ENCODE data around the gene FAM193B.

Gene FAM193B

DNA sequence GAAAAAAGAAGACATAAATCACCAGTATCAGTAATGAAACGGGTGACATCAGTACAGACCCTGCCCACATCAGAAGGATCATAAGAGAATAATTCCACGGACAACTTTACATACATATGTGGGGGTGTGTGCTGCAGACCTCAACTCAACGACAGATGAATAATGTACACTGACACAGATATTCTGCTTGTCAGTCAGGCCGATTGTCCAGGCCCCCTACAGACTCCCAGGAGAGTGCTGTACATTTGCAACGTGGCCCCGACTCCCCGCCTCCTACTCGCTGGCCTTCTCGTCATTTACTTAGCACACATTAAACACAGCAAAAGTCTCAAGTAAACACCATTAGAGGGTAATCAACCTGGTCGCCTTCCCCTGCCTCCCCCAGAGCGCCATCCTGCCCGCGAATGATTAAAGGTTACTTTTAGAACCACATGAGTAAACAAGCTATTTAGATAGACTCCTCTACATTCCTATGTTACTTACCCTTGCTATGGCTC lies 34.1 kb upstream of the FAM193B start:
- Histone ChIP-seq H3K27ac (replicated peaks) (no peak overlapping the region), H3K27me3 (ENCODE audit: insufficient read depth, poor library complexity, severe bottlenecking) (no peaks in the 10 kb centered on the region), H3K4me3 (replicated peaks; ENCODE audit: insufficient read depth, low read length) (no peak overlapping the region)
- no peak for TF ChIP-seq GABPA (IDR thresholded peaks at IDR 0.05; ENCODE audit: low read depth)
- no peak for TF ChIP-seq SPI1 (IDR thresholded peaks at IDR 0.05; ENCODE audit: borderline replicate concordance, low read depth)
- no peak for TF ChIP-seq POLR2AphosphoS5 (IDR thresholded peaks at IDR 0.05; ENCODE audit: low read depth)
- no peak for TF ChIP-seq REST (IDR thresholded peaks at IDR 0.05; ENCODE audit: insufficient replicate concordance, low read depth)
- TF ChIP-seq, protein P1, sequence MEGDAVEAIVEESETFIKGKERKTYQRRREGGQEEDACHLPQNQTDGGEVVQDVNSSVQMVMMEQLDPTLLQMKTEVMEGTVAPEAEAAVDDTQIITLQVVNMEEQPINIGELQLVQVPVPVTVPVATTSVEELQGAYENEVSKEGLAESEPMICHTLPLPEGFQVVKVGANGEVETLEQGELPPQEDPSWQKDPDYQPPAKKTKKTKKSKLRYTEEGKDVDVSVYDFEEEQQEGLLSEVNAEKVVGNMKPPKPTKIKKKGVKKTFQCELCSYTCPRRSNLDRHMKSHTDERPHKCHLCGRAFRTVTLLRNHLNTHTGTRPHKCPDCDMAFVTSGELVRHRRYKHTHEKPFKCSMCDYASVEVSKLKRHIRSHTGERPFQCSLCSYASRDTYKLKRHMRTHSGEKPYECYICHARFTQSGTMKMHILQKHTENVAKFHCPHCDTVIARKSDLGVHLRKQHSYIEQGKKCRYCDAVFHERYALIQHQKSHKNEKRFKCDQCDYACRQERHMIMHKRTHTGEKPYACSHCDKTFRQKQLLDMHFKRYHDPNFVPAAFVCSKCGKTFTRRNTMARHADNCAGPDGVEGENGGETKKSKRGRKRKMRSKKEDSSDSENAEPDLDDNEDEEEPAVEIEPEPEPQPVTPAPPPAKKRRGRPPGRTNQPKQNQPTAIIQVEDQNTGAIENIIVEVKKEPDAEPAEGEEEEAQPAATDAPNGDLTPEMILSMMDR (IDR thresholded peaks at IDR 0.05; ENCODE audit: insufficient read depth, low read length) = no peak
- no peak for DNase-seq (ENCODE audit: low read depth in 1 of 2, low spot score in 1 of 2)

DNA sequence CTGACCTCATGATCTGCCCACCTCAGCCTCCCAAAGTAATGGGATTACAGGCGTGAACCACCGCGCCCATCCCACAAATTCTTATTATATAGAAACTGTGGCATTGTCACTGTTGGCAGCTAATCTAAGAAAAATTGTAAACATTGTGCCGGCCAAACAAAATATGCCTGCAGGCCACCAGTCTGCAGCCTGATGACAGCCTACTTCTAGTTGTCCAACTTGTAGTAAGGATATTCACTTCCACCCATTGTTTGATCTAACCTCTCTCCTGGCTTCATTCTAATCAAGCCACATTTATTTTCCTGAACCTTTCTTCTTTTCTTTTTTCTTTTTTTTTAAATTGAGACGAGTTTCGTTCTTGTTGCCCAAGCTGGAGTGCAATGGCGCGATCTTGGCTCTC lies 24.0 kb upstream of the FAM193B start:
- no peak overlapping the region for H3K4me3 ChIP-seq (replicated peaks; ENCODE audit: insufficient read depth, low read length)
- peaks cover 2% of the 10 kb centered on the region for H3K27me3 ChIP-seq (ENCODE audit: insufficient read depth, poor library complexity, severe bottlenecking)
- H3K27ac ChIP-seq (replicated peaks) = no peak overlapping the region
- TF ChIP-seq POLR2AphosphoS5 (IDR thresholded peaks at IDR 0.05; ENCODE audit: low read depth) (no peak), GABPA (IDR thresholded peaks at IDR 0.05; ENCODE audit: low read depth) (no peak), REST (IDR thresholded peaks at IDR 0.05; ENCODE audit: insufficient replicate concordance, low read depth) (no peak), SPI1 (IDR thresholded peaks at IDR 0.05; ENCODE audit: borderline replicate concordance, low read depth) (no peak)
- TF ChIP-seq, protein P1 (IDR thresholded peaks at IDR 0.05; ENCODE audit: insufficient read depth, low read length) = no peak
- DNase-seq (ENCODE audit: low read depth in 1 of 2, low spot score in 1 of 2) = no peak

DNA sequence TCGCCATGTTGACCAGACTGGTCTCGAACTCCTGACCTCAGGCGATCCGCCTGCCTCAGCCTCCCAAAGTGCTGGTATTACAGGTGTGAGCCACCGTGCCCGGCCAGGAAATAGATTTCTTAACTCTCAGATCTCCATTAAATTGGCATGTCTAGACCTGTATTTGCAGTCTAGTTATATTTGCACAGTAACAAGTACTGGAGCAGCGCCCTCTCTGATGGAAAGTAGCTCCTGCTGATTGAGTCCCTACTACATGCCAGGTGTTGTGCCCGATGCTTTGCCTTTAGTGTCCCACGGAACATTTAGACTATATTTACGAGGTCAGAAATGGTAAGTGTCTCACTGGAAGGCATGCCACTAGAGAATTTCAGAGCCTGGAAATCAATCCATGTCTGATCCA lies 21.8 kb upstream of the FAM193B start:
- no peak for DNase-seq (ENCODE audit: low read depth in 1 of 2, low spot score in 1 of 2)
- TF ChIP-seq REST (IDR thresholded peaks at IDR 0.05; ENCODE audit: insufficient replicate concordance, low read depth) (no peak), GABPA (IDR thresholded peaks at IDR 0.05; ENCODE audit: low read depth) (no peak), SPI1 (IDR thresholded peaks at IDR 0.05; ENCODE audit: borderline replicate concordance, low read depth) (no peak)
- peaks cover 2% of the 10 kb centered on the region for H3K27me3 ChIP-seq (ENCODE audit: insufficient read depth, poor library complexity, severe bottlenecking)
- H3K27ac ChIP-seq (replicated peaks) = no peak overlapping the region
- H3K4me3 ChIP-seq (replicated peaks; ENCODE audit: insufficient read depth, low read length) = no peak overlapping the region

Data from HL-60 (cell line).